IMR-90 (cell line): ENCODE data around the gene CEP170. TPM values are rescaled to one million over a fixed set of nuclear protein-coding genes. Genes with fewer than 3 reads are reported as not detected.
"Not testable (repeated sequence)": the region's sequence is repeated elsewhere in the genome, so short reads cannot be mapped to it uniquely, and the experiment has no call there.

Experiments used
- ATAC-seq: fragments of 200-7000 bp; cut with Tn5 transposase; 2 replicates; pipeline ENCODE4 v1.9.1; 2020; ENCODE audit warnings: low read depth, mild to moderate bottlenecking, moderate library complexity
- BruUV-seq: library from RNA; stranded (reverse); fragments of 400-500 nt; replicated peaks from 2 replicates; lab custom pipeline; 2021; lab: Mats Ljungman, UMichigan
- CTCF ChIA-PET: fragments of 300-600 bp; formaldehyde crosslinking; extraction: SDS; loops from one replicate; lab custom pipeline; 2021; ENCODE audit warnings: antibody characterized with exemption; lab: Yijun Ruan, JAX
- POLR2A ChIA-PET: fragments of 300-600 bp; sonication (Branson Sonifier 250); formaldehyde crosslinking; loops from one replicate; lab custom pipeline; 2022; ENCODE audit warnings: antibody characterized with exemption; ENCODE audit not compliant: unreplicated experiment; lab: Charles Lee
- DNase-seq: peaks from one replicate; pipeline ENCODE4 v3.0.0; 2013
- H2AFZ ChIP-seq: replicated peaks from 2 replicates; pipeline ENCODE3; 2013; ENCODE audit warnings: low read length, mild to moderate bottlenecking; ENCODE audit not compliant: poor library complexity
- H2AK5ac ChIP-seq: 2 replicates; pipeline ENCODE4 v1.6.1; 2013; ENCODE audit warnings: low read depth, low read length, inconsistent platforms
- H2AK9ac ChIP-seq: replicated peaks from 2 replicates; pipeline ENCODE3; 2013; ENCODE audit warnings: mild to moderate bottlenecking, low read depth, low read length, moderate library complexity; ENCODE audit not compliant: poor library complexity
- H2BK120ac ChIP-seq: 2 replicates; pipeline ENCODE4 v1.6.1; 2013; ENCODE audit warnings: low read depth, low read length, inconsistent platforms
- H2BK15ac ChIP-seq: 3 replicates; pipeline ENCODE4 v1.6.1; 2013; ENCODE audit warnings: low read depth, low read length, inconsistent platforms
- H2BK20ac ChIP-seq: 2 replicates; pipeline ENCODE4 v1.6.1; 2013; ENCODE audit warnings: low read depth, mild to moderate bottlenecking, inconsistent platforms, low read length, moderate library complexity
- H2BK5ac ChIP-seq: 2 replicates; pipeline ENCODE4 v1.6.1; 2013; ENCODE audit warnings: mild to moderate bottlenecking, low read depth, low read length, inconsistent platforms; ENCODE audit not compliant: poor library complexity, severe bottlenecking
- H3K14ac ChIP-seq: replicated peaks from 2 replicates; pipeline ENCODE4 v1.6.1; 2013; ENCODE audit warnings: low read depth, low read length, inconsistent platforms
- H3K18ac ChIP-seq: 2 replicates; pipeline ENCODE4 v1.6.1; 2013; ENCODE audit warnings: low read depth, low read length, control low read depth
- H3K23ac ChIP-seq: 2 replicates; pipeline ENCODE4 v1.6.1; 2013; ENCODE audit warnings: low read depth, low read length, inconsistent platforms
- H3K27ac ChIP-seq: 2 replicates; pipeline ENCODE4 v1.5.1; 2013; ENCODE audit warnings: mild to moderate bottlenecking, control low read depth, low read length; ENCODE audit not compliant: insufficient read depth
- H3K27me3 ChIP-seq: 2 replicates; pipeline ENCODE4 v1.6.1; 2013; ENCODE audit warnings: low read length; ENCODE audit not compliant: control insufficient read depth, insufficient read depth
- H3K36me3 ChIP-seq: 2 replicates; pipeline ENCODE4 v1.6.1; 2013; ENCODE audit warnings: low read length, mixed read lengths; ENCODE audit not compliant: control insufficient read depth, insufficient read depth
- H3K4ac ChIP-seq: 2 replicates; pipeline ENCODE4 v1.6.1; 2013; ENCODE audit warnings: low read depth, low read length, inconsistent platforms
- H3K4me1 ChIP-seq: 2 replicates; pipeline ENCODE4 v1.6.1; 2013; ENCODE audit warnings: low read length, mixed read lengths; ENCODE audit not compliant: control insufficient read depth, insufficient read depth
- H3K4me2 ChIP-seq: 2 replicates; pipeline ENCODE4 v1.6.1; 2013; ENCODE audit warnings: low read depth, mild to moderate bottlenecking, control low read depth, low read length, moderate library complexity
- H3K4me3 ChIP-seq: 2 replicates; pipeline ENCODE4 v1.5.1; 2013; ENCODE audit warnings: low read depth, mild to moderate bottlenecking, control low read depth, low read length, moderate library complexity; ENCODE audit not compliant: insufficient read depth
- H3K56ac ChIP-seq: 2 replicates; pipeline ENCODE4 v1.6.1; 2013; ENCODE audit warnings: low read length, inconsistent platforms; ENCODE audit not compliant: insufficient read depth; ENCODE audit errors: extremely low read depth
- H3K79me1 ChIP-seq, 2 experiments: 2 replicates each; pipeline ENCODE4 v1.6.1; 2013; ENCODE audit warnings: low read length in 2 of 2, inconsistent platforms in 1 of 2, low read depth in 1 of 2
- H3K9ac ChIP-seq: 2 replicates; pipeline ENCODE4 v1.6.1; 2013; ENCODE audit warnings: low read depth, low read length, control low read depth
- H3K9me1 ChIP-seq: 2 replicates; pipeline ENCODE4 v1.6.1; 2013; ENCODE audit warnings: low read length, inconsistent platforms; ENCODE audit not compliant: insufficient read depth
- H3K9me3 ChIP-seq: 2 replicates; pipeline ENCODE4 v1.6.1; 2013; ENCODE audit warnings: low read length; ENCODE audit not compliant: control insufficient read depth, insufficient read depth
- H4K20me1 ChIP-seq: 2 replicates; pipeline ENCODE4 v1.6.1; 2013; ENCODE audit warnings: low read length, inconsistent platforms; ENCODE audit not compliant: insufficient read depth
- H4K5ac ChIP-seq: 2 replicates; pipeline ENCODE4 v1.6.1; 2013; ENCODE audit warnings: mild to moderate bottlenecking, low read depth, low read length, control low read depth
- H4K8ac ChIP-seq, 2 experiments: 2 replicates each; pipeline ENCODE4 v1.6.1; 2013; ENCODE audit warnings: low read depth in 2 of 2, low read length in 2 of 2, control low read depth in 1 of 2, inconsistent platforms in 1 of 2
- H4K91ac ChIP-seq: 2 replicates; pipeline ENCODE4 v1.6.1; 2013; ENCODE audit warnings: low read depth, low read length, inconsistent platforms; ENCODE audit not compliant: insufficient read depth
- WGBS, 2 experiments: methylation state at CpG; one replicate each; pipeline versions ENCODE4 v1.1.5 to v1.1.7; 2013; ENCODE audit warnings: missing lambda C conversion rate in 2 of 2; ENCODE audit not compliant: insufficient read length in 1 of 2; ENCODE audit errors: extremely low coverage in 2 of 2; 5-methylcytosine and 5-hydroxymethylcytosine counted together
- dilution Hi-C: fragments of 300-500 bp; cut with HindIII; formaldehyde crosslinking; loops from one replicate; pipeline ENCODE4 v1.14.3; 2018; ENCODE audit warnings: low sequenced_read_pairs; ENCODE audit not compliant: unreplicated experiment
- in situ Hi-C: fragments of 300-500 bp; cut with MboI; formaldehyde crosslinking; loops from 3 replicates; pipeline ENCODE4 v1.14.3; 2019; ENCODE audit warnings: low sequenced_read_pairs, inconsistent platforms, mixed read lengths
- intact Hi-C: fragments of 100-400 bp; cut with micrococcal nuclease; formaldehyde crosslinking; loops from 2 replicates; pipeline ENCODE4 v1.10.0; 2022
- polyA plus RNA-seq, 3 experiments: library from polyadenylated mRNA; depleted of rRNA; stranded (reverse); fragments of >200 nt; gene quantifications; 2 replicates each; pipeline ENCODE4 v1.2.3, GENCODE V29; 2012; ENCODE audit warnings: low replicate concordance in 1 of 3
- total RNA-seq: library from RNA; depleted of rRNA; stranded (reverse); fragments of >200 nt; gene quantifications from 2 replicates; pipeline ENCODE4 v1.2.3, GENCODE V29; 2012

Gene CEP170
- total and polyA plus RNA-seq, 2 of the 4 experiments (the other 2 are of a cell fraction), result 65.8 to 151 TPM

DNA sequence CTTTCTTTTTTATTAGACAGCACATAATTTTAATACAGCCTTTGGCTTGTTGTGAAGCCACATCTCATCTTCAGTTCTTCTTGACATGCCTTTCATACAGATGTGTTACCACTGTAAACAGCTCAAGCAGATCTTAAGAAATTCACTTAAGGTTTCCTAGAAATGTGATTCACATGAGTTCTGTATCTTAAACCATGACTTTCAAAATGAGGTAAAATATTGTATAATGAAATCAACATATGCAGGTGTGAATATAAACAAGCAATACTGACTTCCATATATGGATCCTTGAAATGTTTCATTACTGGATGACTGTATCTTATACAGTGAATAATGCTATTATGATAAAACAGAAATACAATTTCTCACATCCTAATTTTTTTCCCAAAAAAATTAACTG is 107.7 kb downstream of the CEP170 start:
- H3K9ac ChIP-seq, H3K36me3 ChIP-seq, H4K91ac ChIP-seq, H2BK20ac ChIP-seq, ATAC-seq, BruUV-seq, H4K5ac ChIP-seq, H3K14ac ChIP-seq, in situ Hi-C loops, H4K8ac ChIP-seq, H2AK9ac ChIP-seq, H3K4me3 ChIP-seq, H3K27me3 ChIP-seq, H3K18ac ChIP-seq, CTCF ChIA-PET, DNase-seq, H2BK120ac ChIP-seq, H2BK5ac ChIP-seq, H3K27ac ChIP-seq, H3K23ac ChIP-seq, H3K4ac ChIP-seq, H3K4me2 ChIP-seq, H2AFZ ChIP-seq, H2AK5ac ChIP-seq, H3K56ac ChIP-seq, dilution Hi-C loops, H3K9me3 ChIP-seq, POLR2A ChIA-PET, H4K20me1 ChIP-seq, H3K4me1 ChIP-seq, H3K79me1 ChIP-seq, H3K9me1 ChIP-seq, H2BK15ac ChIP-seq: not testable (repeated sequence)
- intact Hi-C loops, result loop anchor here (10.0 kb wide), 1 partner anchor 177 kb away; no protein-coding TSS in a partner anchor

- in situ Hi-C loops, result not testable (repeated sequence)
- ATAC-seq, result peak; percentile 66; the same call in 1 of the 2 replicates
These were observed 114.6 kb downstream of the CEP170 start for GRCh38 chr1:243140498-243140897.

More at GRCh38 chr1:243140498-243140897, 114.6 kb downstream of the CEP170 start:
- H2BK5ac ChIP-seq, H2AFZ ChIP-seq, H3K9ac ChIP-seq, H3K27ac ChIP-seq, H4K20me1 ChIP-seq, H3K4me3 ChIP-seq, DNase-seq, H3K9me3 ChIP-seq, H2BK15ac ChIP-seq, H3K4me2 ChIP-seq, H3K4me1 ChIP-seq, H2BK120ac ChIP-seq, H4K8ac ChIP-seq, H4K5ac ChIP-seq, H2BK20ac ChIP-seq, H3K79me1 ChIP-seq, H3K4ac ChIP-seq, BruUV-seq, POLR2A ChIA-PET, H3K14ac ChIP-seq, H2AK9ac ChIP-seq, H3K18ac ChIP-seq, H3K23ac ChIP-seq, H3K9me1 ChIP-seq, H3K36me3 ChIP-seq, H2AK5ac ChIP-seq, H3K56ac ChIP-seq, H3K27me3 ChIP-seq, dilution Hi-C loops, H4K91ac ChIP-seq: not testable (repeated sequence)
- CTCF ChIA-PET, result interaction anchor here (0.6 kb wide), 1 partner anchor 458 kb away, joined by 3 read pairs; no protein-coding TSS in a partner anchor
- WGBS, 2 experiments, result no CpG with 5 or more reads among the region's 1 CpG
- intact Hi-C loops, result loop anchor here (10.0 kb wide), 1 partner anchor 184 kb away; no protein-coding TSS in a partner anchor
